ENCODE results near the gene DAP. TPM values are rescaled to one million over a fixed set of nuclear protein-coding genes. Genes with fewer than 3 reads are reported as not detected.

The DAP gene
- total and polyA plus RNA-seq, 2 experiments from 2014 or later, result 30.0 to 105 TPM

DNA sequence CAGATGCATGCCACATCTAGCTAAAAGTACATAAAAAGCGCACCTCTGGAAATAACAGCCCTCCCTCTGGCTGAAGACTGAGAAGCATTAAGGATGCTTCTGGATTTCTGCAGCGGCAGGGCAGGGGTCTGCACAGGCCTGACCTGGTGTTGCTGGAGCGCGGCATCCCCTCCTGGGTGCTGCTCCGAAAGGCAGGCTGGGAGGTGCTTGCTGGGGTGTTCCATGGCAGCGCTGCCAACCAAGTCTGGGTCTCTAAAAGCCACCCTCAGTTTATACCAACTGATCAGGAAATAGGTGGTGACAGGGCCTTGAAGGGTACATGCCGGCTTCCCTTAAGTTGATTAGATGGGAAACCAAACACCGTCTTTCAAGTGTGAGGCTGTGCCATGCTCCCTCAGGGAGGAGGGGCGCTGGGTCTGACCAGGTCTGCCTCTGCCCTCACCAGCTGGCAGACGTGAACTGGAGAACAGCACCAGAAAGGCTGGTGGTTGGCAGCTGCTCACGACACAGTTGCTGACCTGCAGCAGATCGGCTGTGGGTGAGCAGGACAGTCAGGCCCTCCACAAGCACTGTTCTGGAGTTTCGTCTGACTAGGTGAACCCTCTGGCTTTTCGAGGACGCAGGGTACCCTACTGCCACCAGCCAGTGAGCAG, 81.6 kb downstream of the DAP start:
- Histone ChIP-seq H3K27ac (no peak overlapping the region), H3K9me3 (ENCODE audit: low read depth) (no peaks in the 10 kb centered on the region), H3K36me3 (peaks cover 3% of the 10 kb centered on the region), H3K27me3 (no peaks in the 10 kb centered on the region), H3K4me1 (ENCODE audit: low read depth) (no peaks in the 10 kb centered on the region), H3K4me3 (no peak overlapping the region)
- no peak for TF ChIP-seq CTCF (IDR thresholded peaks at IDR 0.05; ENCODE audit: low read depth, low read length)
- DNase-seq (ENCODE audit: low read depth in 1 of 2, low spot score in 1 of 2), result no peak

DNA sequence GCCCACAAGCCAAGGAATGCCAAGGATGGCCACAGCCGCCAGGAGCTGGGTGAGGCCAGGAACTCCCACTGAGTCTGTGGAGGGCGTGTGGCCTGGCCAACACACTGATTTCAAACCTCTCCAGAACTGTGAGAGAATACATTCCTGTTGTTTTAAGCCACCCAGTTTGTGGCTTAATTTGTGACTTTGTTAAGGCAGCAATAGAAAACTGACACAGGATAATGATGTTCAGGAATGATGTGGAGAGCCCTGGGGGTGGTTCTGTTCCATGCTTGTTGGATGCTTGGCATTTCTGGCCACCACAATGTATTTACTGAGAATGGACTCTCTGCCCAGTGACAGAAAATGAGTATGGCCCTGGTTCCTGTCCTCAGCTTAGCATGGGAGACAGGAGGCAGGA, 82.8 kb downstream of the DAP start:
- no peak for DNase-seq (ENCODE audit: low read depth in 1 of 2, low spot score in 1 of 2)
- Histone ChIP-seq H3K27me3 (no peaks in the 10 kb centered on the region), H3K36me3 (peaks cover 3% of the 10 kb centered on the region), H3K9me3 (ENCODE audit: low read depth) (no peaks in the 10 kb centered on the region), H3K4me3 (no peak overlapping the region), H3K27ac (no peak overlapping the region), H3K4me1 (ENCODE audit: low read depth) (no peaks in the 10 kb centered on the region)
- TF ChIP-seq CTCF (IDR thresholded peaks at IDR 0.05; ENCODE audit: low read depth, low read length), result no peak

DNA sequence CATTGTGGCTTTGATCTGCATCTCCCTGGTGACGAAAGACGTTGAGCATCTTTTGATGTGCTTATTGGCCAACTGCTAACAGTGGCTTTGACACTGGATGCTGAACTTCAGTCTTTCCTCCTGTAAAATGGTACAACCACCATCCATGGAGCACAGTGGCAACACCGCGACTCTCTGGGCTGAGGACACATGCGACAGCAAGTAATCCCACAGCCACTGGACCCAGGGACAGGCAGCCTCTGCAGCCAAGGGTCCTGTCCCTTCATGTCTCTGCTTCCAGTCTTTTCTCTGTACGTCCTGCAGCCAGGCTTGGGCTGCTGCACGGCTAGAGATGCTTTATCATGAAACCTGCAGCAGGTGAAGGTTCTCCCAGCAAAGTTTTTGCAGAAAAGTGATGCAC, 83.5 kb downstream of the DAP start:
- no peak overlapping the region for H3K27ac ChIP-seq
- no peak for DNase-seq (ENCODE audit: low read depth in 1 of 2, low spot score in 1 of 2)
- H3K4me1 ChIP-seq (ENCODE audit: low read depth), result no peaks in the 10 kb centered on the region
- H3K9me3 ChIP-seq (ENCODE audit: low read depth), result no peaks in the 10 kb centered on the region
- H3K36me3 ChIP-seq, result peaks cover 3% of the 10 kb centered on the region
- H3K27me3 ChIP-seq, result no peaks in the 10 kb centered on the region
- no peak for TF ChIP-seq CTCF (IDR thresholded peaks at IDR 0.05; ENCODE audit: low read depth, low read length)
- no peak overlapping the region for H3K4me3 ChIP-seq

- no peak overlapping the region for H3K4me3 ChIP-seq
- no peak for TF ChIP-seq CTCF (IDR thresholded peaks at IDR 0.05; ENCODE audit: low read depth, low read length)
- H3K27ac ChIP-seq, result no peak overlapping the region
- no peaks in the 10 kb centered on the region for H3K9me3 ChIP-seq (ENCODE audit: low read depth)
- no peak for DNase-seq (ENCODE audit: low read depth in 1 of 2, low spot score in 1 of 2)
- no peaks in the 10 kb centered on the region for H3K4me1 ChIP-seq (ENCODE audit: low read depth)
- peaks cover 3% of the 10 kb centered on the region for H3K36me3 ChIP-seq
- H3K27me3 ChIP-seq, result no peaks in the 10 kb centered on the region
These were observed 84.1 kb downstream of the DAP start for GRCh38 chr5:10676946-10677345.

GRCh38 chr5:10676224-10676623, 84.8 kb downstream of the DAP start:
- H3K27ac ChIP-seq, result no peak overlapping the region
- no peaks in the 10 kb centered on the region for H3K27me3 ChIP-seq
- no peak for DNase-seq (ENCODE audit: low read depth in 1 of 2, low spot score in 1 of 2)
- peaks cover 3% of the 10 kb centered on the region for H3K36me3 ChIP-seq
- H3K4me3 ChIP-seq, result no peak overlapping the region
- H3K9me3 ChIP-seq (ENCODE audit: low read depth), result no peaks in the 10 kb centered on the region
- no peak for TF ChIP-seq CTCF (IDR thresholded peaks at IDR 0.05; ENCODE audit: low read depth, low read length)
- H3K4me1 ChIP-seq (ENCODE audit: low read depth), result peaks cover 5% of the 10 kb centered on the region

All from cardiac muscle cell (in vitro differentiated cells and primary cell).